MCF 10A (cell line): Measurements from ENCODE around the gene PRMT7. TPM values are rescaled to one million over a fixed set of nuclear protein-coding genes. Genes with fewer than 3 reads are reported as not detected.

ENCODE experiments used
- BruUV-seq: library from RNA; stranded (reverse); fragments of 400-500 nt; replicated peaks from 2 replicates; lab custom pipeline; 2021; lab: Mats Ljungman, UMichigan
- CTCF ChIA-PET: fragments of 300-600 bp; sonication (Branson Sonifier 250); formaldehyde crosslinking; extraction: SDS; loops from one replicate; lab custom pipeline; 2021; ENCODE audit warnings: antibody characterized with exemption, inconsistent platforms; lab: Yijun Ruan, JAX
- POLR2A ChIA-PET: fragments of 300-600, 350-650 bp; sonication (Branson Sonifier 250); formaldehyde crosslinking; extraction: SDS; loops from one replicate; lab custom pipeline; 2020; ENCODE audit warnings: antibody characterized with exemption, inconsistent platforms; lab: Yijun Ruan, JAX
- DNase-seq: peaks from one replicate; pipeline ENCODE4 v3.0.0-alpha.2; 2018; ENCODE audit not compliant: unreplicated experiment
- H3K27ac Mint-ChIP-seq: one replicate; pipeline ENCODE4 v1.8.0; 2022; ENCODE audit warnings: mild to moderate bottlenecking, low read depth, mixed read lengths; ENCODE audit not compliant: unreplicated experiment
- H3K27me3 Mint-ChIP-seq: one replicate; pipeline ENCODE4 v1.8.0; 2022; ENCODE audit warnings: mixed read lengths; ENCODE audit not compliant: insufficient read depth, unreplicated experiment
- H3K36me3 Mint-ChIP-seq: one replicate; pipeline ENCODE4 v1.8.0; 2022; ENCODE audit warnings: mild to moderate bottlenecking, moderate library complexity, mixed read lengths; ENCODE audit not compliant: insufficient read depth, unreplicated experiment
- H3K4me1 Mint-ChIP-seq: one replicate; pipeline ENCODE4 v1.8.0; 2022; ENCODE audit warnings: mixed read lengths; ENCODE audit not compliant: insufficient read depth, unreplicated experiment
- H3K4me3 Mint-ChIP-seq: one replicate; pipeline ENCODE4 v1.8.0; 2022; ENCODE audit warnings: mild to moderate bottlenecking, moderate library complexity, mixed read lengths; ENCODE audit not compliant: unreplicated experiment
- H3K9me3 Mint-ChIP-seq: one replicate; pipeline ENCODE4 v1.8.0; 2022; ENCODE audit warnings: mixed read lengths; ENCODE audit not compliant: unreplicated experiment
- intact Hi-C: fragments of 100-400 bp; cut with micrococcal nuclease; formaldehyde crosslinking; loops from 2 replicates; pipeline ENCODE4 v1.14.1; 2022
- total RNA-seq: library from RNA; stranded (reverse); gene quantifications from 2 replicates; pipeline ENCODE4 v1.2.3, GENCODE V29; 2022
- TF ChIP-seq, protein P1 (sequence below): fragments of 200-600 bp; IDR thresholded peaks from one replicate; pipeline ENCODE4 v1.8.0; 2022; ENCODE audit warnings: antibody characterized with exemption, mild to moderate bottlenecking; ENCODE audit not compliant: unreplicated experiment

Gene PRMT7
- total RNA-seq, 1 experiment from 2014 or later: 33.2 TPM

GRCh38 chr16:68332411-68333121 is 21.7 kb downstream of the PRMT7 start:
- Mint-ChIP-seq H3K9me3 (no peaks in the 10 kb centered on the region), H3K4me1 (peaks cover 25% of the 10 kb centered on the region), H3K27me3 (no peaks in the 10 kb centered on the region), H3K27ac (no peak overlapping the region), H3K4me3 (no peak overlapping the region), H3K36me3 (peaks cover 21% of the 10 kb centered on the region)
- TF ChIP-seq, protein P1, sequence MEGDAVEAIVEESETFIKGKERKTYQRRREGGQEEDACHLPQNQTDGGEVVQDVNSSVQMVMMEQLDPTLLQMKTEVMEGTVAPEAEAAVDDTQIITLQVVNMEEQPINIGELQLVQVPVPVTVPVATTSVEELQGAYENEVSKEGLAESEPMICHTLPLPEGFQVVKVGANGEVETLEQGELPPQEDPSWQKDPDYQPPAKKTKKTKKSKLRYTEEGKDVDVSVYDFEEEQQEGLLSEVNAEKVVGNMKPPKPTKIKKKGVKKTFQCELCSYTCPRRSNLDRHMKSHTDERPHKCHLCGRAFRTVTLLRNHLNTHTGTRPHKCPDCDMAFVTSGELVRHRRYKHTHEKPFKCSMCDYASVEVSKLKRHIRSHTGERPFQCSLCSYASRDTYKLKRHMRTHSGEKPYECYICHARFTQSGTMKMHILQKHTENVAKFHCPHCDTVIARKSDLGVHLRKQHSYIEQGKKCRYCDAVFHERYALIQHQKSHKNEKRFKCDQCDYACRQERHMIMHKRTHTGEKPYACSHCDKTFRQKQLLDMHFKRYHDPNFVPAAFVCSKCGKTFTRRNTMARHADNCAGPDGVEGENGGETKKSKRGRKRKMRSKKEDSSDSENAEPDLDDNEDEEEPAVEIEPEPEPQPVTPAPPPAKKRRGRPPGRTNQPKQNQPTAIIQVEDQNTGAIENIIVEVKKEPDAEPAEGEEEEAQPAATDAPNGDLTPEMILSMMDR: no peak
- POLR2A ChIA-PET: interaction anchor here (0.6 to 1.6 kb wide), 4 partner anchors 21 to 690 kb away, joined by 3 to 5 read pairs (median 3); partner anchors contain the start of genes PRMT7, SLC7A6 and SLC7A6OS
- intact Hi-C loops: no loop called here
- no TSS peak for BruUV-seq
- no peak for DNase-seq
- CTCF ChIA-PET: interaction anchor here (1.0 to 5.3 kb wide), 2 partner anchors 11 to 70 kb away, joined by 4 to 43 read pairs; partner anchors contain the start of gene SLC7A6

GRCh38 chr16:68335175-68335574 is 24.4 kb downstream of the PRMT7 start:
- no TSS peak for BruUV-seq
- POLR2A ChIA-PET: interaction anchor here (0.8 to 2.8 kb wide), 4 partner anchors 24 to 98 kb away, joined by 3 to 13 read pairs (median 8); partner anchors contain the start of genes PRMT7 and SLC7A6OS
- peak; percentile 18 for DNase-seq
- TF ChIP-seq, protein P1: no peak
- peaks cover 21% of the 10 kb centered on the region for H3K36me3 Mint-ChIP-seq
- no peaks in the 10 kb centered on the region for H3K27me3 Mint-ChIP-seq
- H3K9me3 Mint-ChIP-seq: no peaks in the 10 kb centered on the region
- peaks cover 15% of the 10 kb centered on the region for H3K4me1 Mint-ChIP-seq
- H3K4me3 Mint-ChIP-seq: no peak overlapping the region
- CTCF ChIA-PET: interaction anchor here (0.6 to 5.3 kb wide), 4 partner anchors 9 to 694 kb away, joined by 3 to 43 read pairs (median 4); partner anchors contain the start of gene SLC7A6
- intact Hi-C loops: no loop called here
- no peak overlapping the region for H3K27ac Mint-ChIP-seq

- POLR2A ChIA-PET: no interaction called here
- CTCF ChIA-PET: interaction anchor here (0.6 to 1.0 kb wide), 4 partner anchors 9 to 171 kb away, joined by 3 to 7 read pairs (median 4); no protein-coding TSS in a partner anchor
These were observed 27.7 kb downstream of the PRMT7 start for GRCh38 chr16:68338326-68339119.

More at GRCh38 chr16:68338326-68339119, 27.7 kb downstream of the PRMT7 start:
- H3K4me3 Mint-ChIP-seq: no peak overlapping the region
- TF ChIP-seq, protein P1: no peak
- peaks cover 42% of the 10 kb centered on the region for H3K36me3 Mint-ChIP-seq
- H3K4me1 Mint-ChIP-seq: peaks cover 15% of the 10 kb centered on the region
- H3K9me3 Mint-ChIP-seq: no peaks in the 10 kb centered on the region
- intact Hi-C loops: no loop called here
- DNase-seq: no peak
- H3K27ac Mint-ChIP-seq: no peak overlapping the region
- H3K27me3 Mint-ChIP-seq: no peaks in the 10 kb centered on the region
- no TSS peak for BruUV-seq
